PC-3 (cell line): Measurements from ENCODE around the gene SPRED2. TPM values are rescaled to one million over a fixed set of nuclear protein-coding genes. Genes with fewer than 3 reads are reported as not detected.

Experiments used
- ATAC-seq: fragments of 200-7000 bp; cut with Tn5 transposase; 2 replicates; pipeline ENCODE4 v1.9.1; 2020; ENCODE audit warnings: mild to moderate bottlenecking, moderate library complexity
- BruUV-seq: library from RNA; stranded (reverse); fragments of 400-500 nt; replicated peaks from 2 replicates; lab custom pipeline; 2021; lab: Mats Ljungman, UMichigan
- CTCF ChIA-PET: fragments of 300-600 bp; sonication (Branson Sonifier 250); formaldehyde crosslinking; loops from one replicate; lab custom pipeline; 2022; ENCODE audit warnings: antibody characterized with exemption; lab: Charles Lee
- POLR2A ChIA-PET: fragments of 300-600 bp; sonication (Branson Sonifier 250); formaldehyde crosslinking; loops from one replicate; lab custom pipeline; 2022; ENCODE audit warnings: antibody characterized with exemption; ENCODE audit not compliant: unreplicated experiment; lab: Charles Lee
- DNase-seq: peaks from one replicate; pipeline ENCODE4 v3.0.0-alpha.2; 2015
- H2AFZ ChIP-seq: fragments of 300-600 bp; sonication (generic); 2 replicates; pipeline ENCODE4 v1.6.0; 2016; ENCODE audit warnings: antibody characterized with exemption, low read length
- H3F3A ChIP-seq: fragments of 300-600 bp; sonication (generic); one replicate; pipeline ENCODE4 v1.6.0; 2017; ENCODE audit warnings: antibody characterized with exemption, low read length, control low read depth, mild to moderate bottlenecking; ENCODE audit not compliant: unreplicated experiment
- H3K27ac ChIP-seq: fragments of 300-600 bp; sonication (generic); 2 replicates; pipeline ENCODE4 v1.5.1; 2016; ENCODE audit warnings: mild to moderate bottlenecking, low read length
- H3K27me3 ChIP-seq: fragments of 300-600 bp; sonication (generic); 2 replicates; pipeline ENCODE4 v1.6.1; 2016; ENCODE audit warnings: low read length, mixed read lengths
- H3K36me3 ChIP-seq: fragments of 300-600 bp; sonication (generic); 2 replicates; pipeline ENCODE4 v1.6.1; 2016; ENCODE audit warnings: low read depth, mixed run types, low read length, mixed read lengths
- H3K4me1 ChIP-seq: fragments of 300-600 bp; sonication (generic); 2 replicates; pipeline ENCODE4 v1.5.1; 2016; ENCODE audit warnings: low read length; ENCODE audit not compliant: insufficient read depth
- H3K4me2 ChIP-seq: fragments of 300-600 bp; sonication (generic); 2 replicates; pipeline ENCODE4 v1.6.0; 2016; ENCODE audit warnings: low read length
- H3K4me3 ChIP-seq: fragments of 300-600 bp; sonication (generic); 2 replicates; pipeline ENCODE4 v1.5.1; 2016; ENCODE audit warnings: mild to moderate bottlenecking, low read length, mixed read lengths
- H3K79me2 ChIP-seq: fragments of 300-600 bp; sonication (generic); 2 replicates; pipeline ENCODE4 v1.6.1; 2017; ENCODE audit warnings: low read length, mixed read lengths
- H3K9ac ChIP-seq: fragments of 300-600 bp; sonication (generic); 2 replicates; pipeline ENCODE4 v1.6.0; 2016; ENCODE audit warnings: mild to moderate bottlenecking, low read length
- H3K9me2 ChIP-seq: fragments of 300-600 bp; sonication (generic); replicated peaks from 2 replicates; pipeline ENCODE4 v1.6.1; 2016; ENCODE audit warnings: mixed run types, low read length, mixed read lengths
- H3K9me3 ChIP-seq: fragments of 300-600 bp; sonication (generic); 2 replicates; pipeline ENCODE4 v1.6.1; 2016; ENCODE audit warnings: low read length, mixed read lengths
- H4K20me1 ChIP-seq: fragments of 300-600 bp; sonication (generic); 2 replicates; pipeline ENCODE4 v1.6.1; 2016; ENCODE audit warnings: low read length, mixed read lengths
- EZH2 ChIP-seq: fragments of 300-600 bp; sonication (generic); IDR thresholded peaks from one replicate; pipeline ENCODE4 v1.6.1; 2017; ENCODE audit warnings: antibody characterized with exemption, mild to moderate bottlenecking, low read length; ENCODE audit not compliant: unreplicated experiment
- EZH2phosphoT487 ChIP-seq: fragments of 300-600 bp; sonication (generic); IDR thresholded peaks from 2 replicates; pipeline ENCODE4 v1.6.1; 2018; ENCODE audit warnings: mild to moderate bottlenecking, antibody characterized with exemption, low read length, borderline replicate concordance
- intact Hi-C: fragments of 100-400 bp; cut with micrococcal nuclease; formaldehyde crosslinking; loops from 2 replicates; pipeline ENCODE4 v1.9.0; 2023
- total RNA-seq: library from RNA; depleted of rRNA; stranded (reverse); fragments of >200 nt; gene quantifications from 2 replicates; pipeline ENCODE4 v1.2.3, GENCODE V29; 2014
- TF ChIP-seq, protein P1 (sequence below): fragments of 300-600 bp; sonication (generic); conservative IDR thresholded peaks from 2 replicates; pipeline ENCODE4 v1.5.1; 2017; ENCODE audit warnings: antibody characterized with exemption, low read depth, mild to moderate bottlenecking, low read length

SPRED2 gene
- total RNA-seq, 1 experiment from 2014 or later, result 16.2 TPM

DNA sequence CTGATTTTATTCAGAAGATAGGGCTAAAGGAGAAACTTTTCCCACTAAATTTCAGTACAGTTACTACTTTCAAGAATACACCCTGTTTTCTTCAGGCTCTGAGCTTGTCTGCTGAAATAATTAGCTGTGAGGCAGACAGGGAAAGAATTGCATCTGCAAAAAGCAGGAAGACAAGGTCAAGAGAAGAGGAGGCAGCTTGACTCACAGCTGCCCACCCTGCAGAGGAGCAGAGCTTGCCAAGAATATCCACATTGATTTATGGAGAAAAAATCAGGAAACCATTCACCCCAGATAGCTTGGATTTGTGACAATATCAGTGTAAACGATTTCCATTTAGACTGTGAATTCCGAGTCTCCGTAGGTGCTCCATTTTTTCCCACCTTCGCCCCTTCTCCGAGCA lies 155.8 kb downstream of the SPRED2 start:
- no peak for TF ChIP-seq EZH2
- TF ChIP-seq, protein P1, sequence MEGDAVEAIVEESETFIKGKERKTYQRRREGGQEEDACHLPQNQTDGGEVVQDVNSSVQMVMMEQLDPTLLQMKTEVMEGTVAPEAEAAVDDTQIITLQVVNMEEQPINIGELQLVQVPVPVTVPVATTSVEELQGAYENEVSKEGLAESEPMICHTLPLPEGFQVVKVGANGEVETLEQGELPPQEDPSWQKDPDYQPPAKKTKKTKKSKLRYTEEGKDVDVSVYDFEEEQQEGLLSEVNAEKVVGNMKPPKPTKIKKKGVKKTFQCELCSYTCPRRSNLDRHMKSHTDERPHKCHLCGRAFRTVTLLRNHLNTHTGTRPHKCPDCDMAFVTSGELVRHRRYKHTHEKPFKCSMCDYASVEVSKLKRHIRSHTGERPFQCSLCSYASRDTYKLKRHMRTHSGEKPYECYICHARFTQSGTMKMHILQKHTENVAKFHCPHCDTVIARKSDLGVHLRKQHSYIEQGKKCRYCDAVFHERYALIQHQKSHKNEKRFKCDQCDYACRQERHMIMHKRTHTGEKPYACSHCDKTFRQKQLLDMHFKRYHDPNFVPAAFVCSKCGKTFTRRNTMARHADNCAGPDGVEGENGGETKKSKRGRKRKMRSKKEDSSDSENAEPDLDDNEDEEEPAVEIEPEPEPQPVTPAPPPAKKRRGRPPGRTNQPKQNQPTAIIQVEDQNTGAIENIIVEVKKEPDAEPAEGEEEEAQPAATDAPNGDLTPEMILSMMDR, result no peak
- no peak for TF ChIP-seq EZH2phosphoT487
- intact Hi-C loops, result no loop called here
- no peaks in the 10 kb centered on the region for H3K79me2 ChIP-seq
- H4K20me1 ChIP-seq, result no peaks in the 10 kb centered on the region
- no TSS peak for BruUV-seq
- H3K4me2 ChIP-seq, result no peak overlapping the region
- no peak overlapping the region for H2AFZ ChIP-seq
- no peaks in the 10 kb centered on the region for H3F3A ChIP-seq
- no peak overlapping the region for H3K27ac ChIP-seq
- no peaks in the 10 kb centered on the region for H3K27me3 ChIP-seq
- no peak overlapping the region for H3K4me3 ChIP-seq
- H3K9me2 ChIP-seq, result no peaks in the 10 kb centered on the region
- ChIA-PET CTCF (no interaction called here), POLR2A (no interaction called here)
- no peak for DNase-seq
- H3K4me1 ChIP-seq, result no peaks in the 10 kb centered on the region; the same call in 1 of the 2 replicates
- no peak for ATAC-seq
- H3K9ac ChIP-seq, result no peak overlapping the region
- H3K9me3 ChIP-seq, result no peaks in the 10 kb centered on the region
- peaks cover 10% of the 10 kb centered on the region; the same call in 1 of the 2 replicates for H3K36me3 ChIP-seq

DNA sequence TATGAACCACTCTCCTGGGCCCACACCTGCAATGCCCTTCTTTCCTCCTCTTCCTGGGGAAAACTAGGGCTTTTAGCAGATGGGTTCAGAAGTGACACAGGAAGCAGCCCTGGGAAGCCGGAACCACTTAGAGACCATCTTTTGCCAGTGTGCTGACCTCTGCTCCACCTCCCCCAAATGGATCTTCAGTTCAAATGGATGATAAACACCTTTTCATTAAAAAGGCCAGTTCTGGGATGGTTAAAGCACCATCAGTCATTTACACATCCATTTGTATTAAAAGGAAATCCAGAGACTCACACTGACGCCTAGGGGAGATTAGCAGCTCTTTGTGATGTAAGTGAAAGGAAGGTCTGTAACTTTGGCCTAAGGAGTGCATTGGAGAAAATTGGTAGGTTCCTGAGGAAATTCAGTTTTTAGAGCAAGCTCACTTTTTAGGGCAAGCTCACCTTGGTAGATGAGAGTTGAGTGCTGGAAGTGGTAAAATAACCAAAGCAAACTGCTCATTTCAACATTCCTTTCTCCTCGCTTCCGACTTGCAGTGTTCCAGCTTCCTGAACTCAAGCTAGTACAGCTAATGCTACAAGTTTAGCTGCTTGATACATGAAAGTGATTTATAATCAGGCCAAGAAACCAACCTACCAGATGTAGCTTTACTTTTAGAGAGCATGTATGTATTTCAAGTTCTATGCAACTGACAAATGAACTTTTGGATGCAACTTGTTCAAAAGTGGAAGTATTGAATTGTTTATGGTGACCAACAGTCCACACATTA lies 157.1 kb downstream of the SPRED2 start:
- BruUV-seq, result no TSS peak
- Histone ChIP-seq H2AFZ (no peak overlapping the region), H3K27ac (no peak overlapping the region), H3K27me3 (no peaks in the 10 kb centered on the region), H4K20me1 (no peaks in the 10 kb centered on the region), H3K79me2 (no peaks in the 10 kb centered on the region), H3K4me1 (no peaks in the 10 kb centered on the region; the same call in 1 of the 2 replicates), H3K9me2 (no peaks in the 10 kb centered on the region), H3F3A (no peaks in the 10 kb centered on the region), H3K36me3 (peaks cover 18% of the 10 kb centered on the region; the same call in 1 of the 2 replicates), H3K4me2 (no peak overlapping the region), H3K4me3 (no peak overlapping the region), H3K9me3 (no peaks in the 10 kb centered on the region), H3K9ac (no peak overlapping the region)
- TF ChIP-seq, protein P1, result no peak
- TF ChIP-seq EZH2phosphoT487 (no peak), EZH2 (no peak)
- CTCF ChIA-PET, result no interaction called here
- POLR2A ChIA-PET, result interaction anchor here (0.8 kb wide), 1 partner anchor 48 kb away, joined by 3 read pairs; the partner anchor contains the start of gene ACTR2
- intact Hi-C loops, result no loop called here
- ATAC-seq (no peak), DNase-seq (no peak)

DNA sequence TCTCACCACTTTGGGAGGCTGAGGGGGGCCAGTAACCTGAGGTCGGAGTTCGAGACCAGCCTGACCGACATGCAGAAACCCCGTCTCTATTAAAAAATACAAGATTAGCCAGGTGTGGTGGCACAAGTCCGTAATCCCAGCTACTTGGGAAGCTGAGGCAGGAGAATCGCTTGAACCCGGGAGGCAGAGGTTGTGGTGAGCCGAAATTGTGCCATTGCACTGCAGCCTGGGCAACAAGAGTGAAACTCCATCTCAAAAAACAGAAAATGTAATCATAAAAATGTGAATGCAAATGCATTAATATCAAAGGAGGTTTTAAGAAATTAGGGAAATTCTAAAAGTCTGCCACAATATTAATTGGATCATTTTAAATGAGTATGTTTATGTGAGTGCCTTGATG lies 159.1 kb downstream of the SPRED2 start:
- Histone ChIP-seq H3K79me2 (no peaks in the 10 kb centered on the region), H3K9ac (no peak overlapping the region), H3K4me1 (no peaks in the 10 kb centered on the region; the same call in 1 of the 2 replicates), H3K27me3 (no peaks in the 10 kb centered on the region), H3K27ac (no peak overlapping the region), H2AFZ (no peak overlapping the region), H4K20me1 (no peaks in the 10 kb centered on the region), H3K9me3 (no peaks in the 10 kb centered on the region), H3F3A (no peaks in the 10 kb centered on the region), H3K36me3 (peaks cover 22% of the 10 kb centered on the region; the same call in 1 of the 2 replicates), H3K4me3 (no peak overlapping the region), H3K4me2 (no peak overlapping the region), H3K9me2 (no peaks in the 10 kb centered on the region)
- CTCF ChIA-PET, result no interaction called here
- DNase-seq, result no peak
- POLR2A ChIA-PET, result no interaction called here
- TF ChIP-seq, protein P1, result no peak
- TF ChIP-seq EZH2phosphoT487, result no peak
- TF ChIP-seq EZH2, result no peak
- intact Hi-C loops, result no loop called here
- no peak for ATAC-seq
- no TSS peak for BruUV-seq
